ENCODE data around the gene RTKN2. TPM values are rescaled to one million over a fixed set of nuclear protein-coding genes. Genes with fewer than 3 reads are reported as not detected.

The RTKN2 gene
- total RNA-seq, 4 donors from 2014 or later, result 0.83 to 2.5 (median 0.94) TPM

DNA sequence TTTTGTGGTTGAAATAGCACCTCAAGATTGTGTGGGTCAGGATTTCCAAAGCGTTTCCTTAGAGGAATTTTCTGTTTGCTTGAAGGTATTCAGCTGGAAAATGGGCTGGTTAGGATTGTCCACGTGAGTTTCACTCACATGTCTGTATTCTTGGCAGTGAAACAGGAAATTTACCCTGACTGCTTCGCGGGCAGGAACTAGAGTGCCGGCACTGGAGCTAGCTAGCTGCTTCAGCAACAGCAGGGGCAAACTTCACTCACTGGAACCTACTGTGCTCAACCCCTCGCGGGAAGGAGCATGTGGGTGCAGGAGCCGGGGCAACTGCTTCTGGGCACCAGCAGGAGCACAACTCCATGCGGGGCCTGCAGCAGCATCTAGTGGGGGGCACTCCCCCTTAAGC lies 38.0 kb upstream of the RTKN2 start:
- H3K27me3 ChIP-seq, result no peaks in the 10 kb centered on the region
- no peaks in the 10 kb centered on the region for H3K9me3 ChIP-seq
- no peaks in the 10 kb centered on the region for H3K36me3 ChIP-seq
- TF ChIP-seq, protein P1, sequence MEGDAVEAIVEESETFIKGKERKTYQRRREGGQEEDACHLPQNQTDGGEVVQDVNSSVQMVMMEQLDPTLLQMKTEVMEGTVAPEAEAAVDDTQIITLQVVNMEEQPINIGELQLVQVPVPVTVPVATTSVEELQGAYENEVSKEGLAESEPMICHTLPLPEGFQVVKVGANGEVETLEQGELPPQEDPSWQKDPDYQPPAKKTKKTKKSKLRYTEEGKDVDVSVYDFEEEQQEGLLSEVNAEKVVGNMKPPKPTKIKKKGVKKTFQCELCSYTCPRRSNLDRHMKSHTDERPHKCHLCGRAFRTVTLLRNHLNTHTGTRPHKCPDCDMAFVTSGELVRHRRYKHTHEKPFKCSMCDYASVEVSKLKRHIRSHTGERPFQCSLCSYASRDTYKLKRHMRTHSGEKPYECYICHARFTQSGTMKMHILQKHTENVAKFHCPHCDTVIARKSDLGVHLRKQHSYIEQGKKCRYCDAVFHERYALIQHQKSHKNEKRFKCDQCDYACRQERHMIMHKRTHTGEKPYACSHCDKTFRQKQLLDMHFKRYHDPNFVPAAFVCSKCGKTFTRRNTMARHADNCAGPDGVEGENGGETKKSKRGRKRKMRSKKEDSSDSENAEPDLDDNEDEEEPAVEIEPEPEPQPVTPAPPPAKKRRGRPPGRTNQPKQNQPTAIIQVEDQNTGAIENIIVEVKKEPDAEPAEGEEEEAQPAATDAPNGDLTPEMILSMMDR (IDR thresholded peaks at IDR 0.05), result no peak
- no peak overlapping the region for H3K27ac ChIP-seq
- no peak overlapping the region for H3K4me3 ChIP-seq
- no peaks in the 10 kb centered on the region for H3K4me1 ChIP-seq
- WGBS, result 64% methylated on average over 4 of the region's 9 CpGs
- no peak for DNase-seq (ENCODE audit: low spot score in 2 of 2)

DNA sequence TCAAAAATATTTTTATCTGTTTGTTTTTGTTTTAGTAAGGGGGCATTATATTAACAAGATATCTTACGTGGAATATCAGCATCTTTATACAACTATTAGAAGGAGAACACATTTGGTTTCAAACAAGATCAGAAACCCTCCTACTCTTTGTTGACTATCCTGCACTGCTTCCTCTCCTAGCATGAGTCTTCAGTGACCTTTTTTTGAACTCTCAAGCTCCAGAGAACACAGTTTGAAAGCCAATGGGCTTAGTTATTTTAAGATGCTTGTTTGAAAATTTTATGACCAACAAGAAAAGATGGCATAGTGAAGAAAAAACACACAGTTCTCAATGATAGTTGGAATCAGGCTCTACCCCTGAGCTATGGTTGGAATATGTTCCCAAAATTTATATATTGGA lies 37.2 kb upstream of the RTKN2 start:
- no peak overlapping the region for H3K4me3 ChIP-seq
- TF ChIP-seq, protein P1 (IDR thresholded peaks at IDR 0.05), result no peak
- TF ChIP-seq POLR2A (IDR thresholded peaks at IDR 0.05) (no peak), POLR2AphosphoS5 (IDR thresholded peaks at IDR 0.05) (no peak)
- H3K27ac ChIP-seq, result no peak overlapping the region
- no peaks in the 10 kb centered on the region for H3K4me1 ChIP-seq
- DNase-seq (ENCODE audit: low spot score in 2 of 2), result no peak
- no peaks in the 10 kb centered on the region for H3K9me3 ChIP-seq
- H3K36me3 ChIP-seq, result no peaks in the 10 kb centered on the region
- no peaks in the 10 kb centered on the region for H3K27me3 ChIP-seq
- 86% methylated on average over 1 of the region's 1 CpG for WGBS

DNA sequence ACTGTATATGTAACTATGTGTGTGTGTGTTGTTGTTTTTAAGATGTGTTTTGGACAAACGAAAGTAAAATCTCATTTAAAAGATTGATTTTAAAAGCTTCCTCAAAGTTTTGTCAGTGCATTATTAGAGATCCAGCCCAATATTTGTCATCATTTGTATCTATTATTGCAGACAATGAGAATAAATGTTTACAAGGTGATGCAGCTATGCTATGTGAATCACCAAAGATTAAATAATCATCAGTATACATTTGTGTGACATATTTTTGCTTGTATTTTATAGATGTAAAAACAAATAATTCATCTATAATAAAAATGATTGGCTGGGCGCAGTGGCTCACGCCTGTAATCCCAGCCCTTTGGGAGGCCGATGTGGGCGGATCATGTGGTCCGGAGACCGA lies 35.3 kb upstream of the RTKN2 start:
- H3K27me3 ChIP-seq, result no peaks in the 10 kb centered on the region
- H3K27ac ChIP-seq, result no peak overlapping the region
- DNase-seq (ENCODE audit: low spot score in 2 of 2), result no peak
- 95% methylated on average over 7 of the region's 7 CpGs for WGBS
- H3K4me3 ChIP-seq, result no peak overlapping the region
- no peaks in the 10 kb centered on the region for H3K9me3 ChIP-seq
- no peaks in the 10 kb centered on the region for H3K4me1 ChIP-seq
- H3K36me3 ChIP-seq, result no peaks in the 10 kb centered on the region
- TF ChIP-seq, protein P1 (IDR thresholded peaks at IDR 0.05), result no peak
- no peak for TF ChIP-seq EP300 (IDR thresholded peaks at IDR 0.05)
- TF ChIP-seq POLR2AphosphoS5 (IDR thresholded peaks at IDR 0.05), result no peak
- no peak for TF ChIP-seq POLR2A (IDR thresholded peaks at IDR 0.05)

DNA sequence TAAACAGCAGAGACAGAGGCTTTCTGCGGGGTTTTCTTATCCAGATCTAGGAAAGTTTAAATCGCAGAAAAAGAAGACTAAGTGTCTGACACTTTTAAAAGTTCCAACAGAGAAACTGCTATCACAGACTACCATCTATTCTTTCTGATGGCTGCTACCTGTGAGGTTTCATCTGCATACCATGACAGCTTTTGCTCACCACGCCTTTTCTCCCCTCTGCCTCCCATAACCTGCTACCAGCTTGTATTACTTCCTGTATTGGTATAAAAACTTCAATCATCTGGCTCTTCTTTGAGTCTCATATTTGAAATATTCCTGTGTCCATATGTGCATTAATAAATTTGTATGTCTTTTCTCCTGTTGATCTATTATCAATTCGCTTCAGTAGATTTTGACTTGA lies 34.1 kb upstream of the RTKN2 start:
- no peaks in the 10 kb centered on the region for H3K9me3 ChIP-seq
- H3K27me3 ChIP-seq, result no peaks in the 10 kb centered on the region
- no peak for DNase-seq (ENCODE audit: low spot score in 2 of 2)
- H3K27ac ChIP-seq, result no peak overlapping the region
- TF ChIP-seq, protein P1 (IDR thresholded peaks at IDR 0.05), result no peak
- no peak for TF ChIP-seq POLR2AphosphoS5 (IDR thresholded peaks at IDR 0.05)
- no peak for TF ChIP-seq EP300 (IDR thresholded peaks at IDR 0.05)
- TF ChIP-seq POLR2A (IDR thresholded peaks at IDR 0.05), result no peak
- no peaks in the 10 kb centered on the region for H3K36me3 ChIP-seq
- H3K4me1 ChIP-seq, result no peaks in the 10 kb centered on the region
- 87% methylated on average over 4 of the region's 4 CpGs for WGBS
- no peak overlapping the region for H3K4me3 ChIP-seq

DNA sequence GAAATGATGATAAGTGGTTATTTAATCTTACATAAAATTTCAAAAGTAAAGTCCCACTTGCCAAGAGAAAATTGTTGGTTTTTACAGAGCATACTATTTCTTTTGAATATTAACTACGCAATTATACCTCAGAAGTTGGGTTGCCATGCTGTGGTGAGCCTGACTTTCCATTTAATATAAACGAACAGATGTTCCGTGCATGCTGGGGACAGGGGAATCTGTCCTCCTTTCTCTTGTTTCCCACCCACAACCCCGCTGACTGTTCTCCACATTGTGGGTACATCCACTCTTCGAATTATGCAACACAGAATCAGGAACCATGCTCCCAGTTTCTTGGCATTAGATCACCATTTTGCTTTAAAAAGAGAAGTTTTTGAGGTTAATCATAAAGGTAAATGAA lies 29.2 kb upstream of the RTKN2 start:
- no peaks in the 10 kb centered on the region for H3K27me3 ChIP-seq
- WGBS, result 74% methylated on average over 5 of the region's 5 CpGs
- no peaks in the 10 kb centered on the region for H3K36me3 ChIP-seq
- no peaks in the 10 kb centered on the region for H3K9me3 ChIP-seq
- H3K4me1 ChIP-seq, result no peaks in the 10 kb centered on the region
- TF ChIP-seq, protein P1 (IDR thresholded peaks at IDR 0.05), result no peak
- no peak for TF ChIP-seq POLR2A (IDR thresholded peaks at IDR 0.05)
- no peak for TF ChIP-seq EP300 (IDR thresholded peaks at IDR 0.05)
- no peak for TF ChIP-seq POLR2AphosphoS5 (IDR thresholded peaks at IDR 0.05)
- no peak for DNase-seq (ENCODE audit: low spot score in 2 of 2)
- no peak overlapping the region for H3K27ac ChIP-seq
- H3K4me3 ChIP-seq, result no peak overlapping the region
